CD4-positive, alpha-beta T cell treated with Interleukin-4 for 4 hours (primary cell): ENCODE data around the gene PSMD9.
"Not testable (repeated sequence)": the region's sequence is repeated elsewhere in the genome, so short reads cannot be mapped to it uniquely, and the experiment has no call there.

Source experiments
- DNase-seq: peaks from one replicate; pipeline ENCODE4 v3.0.0-alpha.2; 2020

The PSMD9 gene

DNA sequence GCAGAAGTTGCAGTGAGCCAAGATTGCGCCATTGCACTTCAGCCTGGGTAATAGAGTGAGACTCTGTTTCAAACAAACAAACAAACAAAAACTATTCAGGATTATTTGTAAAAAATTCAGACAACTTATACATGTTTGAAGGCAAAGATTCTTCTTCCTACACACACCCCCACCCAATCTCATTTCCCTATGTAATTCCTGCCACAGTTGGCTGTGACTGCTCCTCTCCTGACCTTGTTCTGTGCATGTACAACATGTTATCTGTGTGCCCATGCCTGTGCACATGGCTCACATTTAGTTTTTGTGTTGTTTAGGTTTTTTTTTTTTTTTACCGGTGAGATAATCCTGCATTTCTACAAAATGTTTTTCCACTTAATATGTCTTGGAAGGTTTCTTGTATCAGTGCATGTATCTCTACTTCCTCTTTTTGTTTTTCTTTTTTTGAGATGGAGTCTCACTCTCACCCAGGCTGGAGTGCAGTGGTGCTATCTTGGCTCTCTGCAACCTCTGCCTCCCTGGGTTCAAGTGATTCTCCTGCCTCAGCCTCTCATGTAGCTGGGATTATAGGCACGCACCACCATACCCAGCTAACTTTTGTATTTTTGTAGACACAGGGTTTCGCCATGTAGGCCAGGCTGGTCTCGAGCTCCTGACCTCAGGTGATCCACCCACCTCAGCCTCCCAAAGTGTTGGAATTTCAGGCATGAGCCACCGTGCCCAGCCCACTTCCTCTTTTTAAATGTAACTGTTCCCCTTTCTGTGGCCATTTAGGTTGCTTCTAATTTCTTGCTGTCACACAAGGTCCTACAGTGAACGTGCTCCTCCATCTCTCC, 38.5 kb downstream of the PSMD9 start:
- peak; percentile 6 for DNase-seq

DNA sequence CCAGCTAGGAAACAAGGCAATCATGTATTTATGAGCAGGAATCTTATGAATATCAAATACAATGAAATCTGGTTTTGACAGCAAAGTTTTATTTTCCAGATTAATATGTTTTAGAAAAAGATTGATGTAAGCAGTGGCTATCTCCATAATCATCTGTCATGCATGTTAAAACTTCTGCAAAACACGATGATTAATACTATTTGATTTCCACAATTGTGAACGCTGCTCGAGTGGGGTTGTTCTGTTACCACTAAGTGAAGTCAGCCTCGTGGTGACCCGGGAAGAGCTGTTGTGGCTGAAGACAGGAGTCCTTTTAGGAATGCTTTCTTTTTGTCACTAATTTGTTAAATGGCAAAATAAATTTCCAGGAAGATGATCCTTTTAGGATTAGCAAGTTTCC, 39.2 kb downstream of the PSMD9 start:
- DNase-seq = no peak

DNA sequence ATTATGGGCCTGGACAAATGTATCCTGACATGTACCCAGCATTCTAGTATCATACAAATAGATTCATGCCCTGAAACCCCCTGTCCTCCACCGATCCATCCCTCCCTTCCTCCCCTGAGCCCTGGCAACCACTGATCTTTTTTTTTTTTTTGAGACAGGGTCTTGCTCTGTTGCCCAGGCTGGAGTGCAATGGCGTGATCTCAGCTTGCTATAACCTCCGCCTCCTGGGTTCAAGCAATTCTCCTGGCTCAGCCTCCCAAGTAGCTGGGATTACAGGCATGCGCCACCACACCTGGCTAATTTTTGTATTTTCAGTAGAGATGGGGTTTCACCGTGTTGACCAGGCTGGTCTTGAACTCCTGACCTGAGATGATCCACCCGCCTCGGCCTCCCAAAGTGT, 41.0 kb downstream of the PSMD9 start:
- DNase-seq = not testable (repeated sequence)

DNA sequence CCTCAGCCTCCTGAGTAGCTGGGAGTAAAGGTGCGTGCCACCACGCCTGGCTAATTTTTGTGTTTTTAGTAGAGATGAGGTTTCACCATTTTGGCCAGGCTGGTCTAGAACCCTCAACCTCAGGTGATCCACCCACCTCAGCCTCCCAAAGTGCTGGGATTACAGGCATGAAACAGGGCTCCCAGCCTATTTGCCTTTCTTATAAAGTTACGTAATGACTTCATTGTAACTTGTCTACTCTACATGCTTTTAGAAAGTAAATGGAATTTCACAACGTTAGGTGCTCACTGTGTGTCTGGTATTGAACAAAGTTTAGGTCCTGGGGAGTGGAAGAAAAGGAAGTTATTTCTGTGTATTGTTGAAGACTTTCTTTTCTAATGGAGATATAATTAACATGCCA, 42.3 kb downstream of the PSMD9 start:
- no peak for DNase-seq

DNA sequence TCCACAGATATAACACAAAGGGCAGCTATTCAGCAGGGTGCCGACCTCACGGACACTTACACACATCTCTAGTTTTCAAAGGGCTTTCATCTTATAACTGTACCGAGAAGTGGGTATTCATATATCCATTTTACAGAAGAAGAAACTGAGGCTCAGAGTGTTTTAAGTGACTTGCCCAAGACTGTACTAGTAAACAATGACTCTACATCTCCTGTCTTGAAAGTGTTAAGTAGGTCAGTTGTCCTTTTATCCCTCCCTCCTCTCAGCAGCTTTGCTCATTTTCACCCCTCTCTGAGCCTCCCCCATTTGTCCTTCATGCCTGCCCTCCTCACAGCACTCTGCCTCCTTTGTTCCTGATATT, 43.6 kb downstream of the PSMD9 start:
- no peak for DNase-seq

DNA sequence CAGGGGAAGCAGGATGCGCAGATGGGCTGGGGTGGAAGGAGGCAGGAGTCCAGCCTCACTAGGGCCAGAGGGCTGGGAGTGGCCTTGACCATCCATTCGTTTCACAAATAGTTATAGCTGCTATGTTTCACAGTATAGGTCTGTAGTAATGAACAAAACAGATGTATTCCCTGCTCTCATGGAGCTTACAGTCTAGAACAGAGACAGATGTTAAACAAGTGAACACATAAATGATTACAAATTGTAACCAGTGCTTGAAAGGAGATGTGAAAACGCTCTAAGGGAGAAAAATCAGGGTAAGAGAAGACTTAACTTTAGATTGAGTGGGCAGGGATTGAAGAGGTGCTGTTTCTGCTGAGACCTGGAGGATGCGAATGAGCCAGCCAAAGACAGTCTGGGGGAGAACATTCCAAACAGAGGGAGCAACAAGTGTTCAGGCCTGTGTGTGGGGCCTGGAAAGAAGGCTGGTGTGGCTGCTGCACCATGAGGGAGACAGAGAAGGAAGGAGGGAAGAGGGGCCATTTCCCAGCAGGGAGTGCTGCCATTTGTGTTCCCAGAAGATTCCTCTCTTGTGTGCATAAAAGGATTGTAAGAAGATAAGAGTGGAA, 44.4 kb downstream of the PSMD9 start:
- no peak for DNase-seq

DNA sequence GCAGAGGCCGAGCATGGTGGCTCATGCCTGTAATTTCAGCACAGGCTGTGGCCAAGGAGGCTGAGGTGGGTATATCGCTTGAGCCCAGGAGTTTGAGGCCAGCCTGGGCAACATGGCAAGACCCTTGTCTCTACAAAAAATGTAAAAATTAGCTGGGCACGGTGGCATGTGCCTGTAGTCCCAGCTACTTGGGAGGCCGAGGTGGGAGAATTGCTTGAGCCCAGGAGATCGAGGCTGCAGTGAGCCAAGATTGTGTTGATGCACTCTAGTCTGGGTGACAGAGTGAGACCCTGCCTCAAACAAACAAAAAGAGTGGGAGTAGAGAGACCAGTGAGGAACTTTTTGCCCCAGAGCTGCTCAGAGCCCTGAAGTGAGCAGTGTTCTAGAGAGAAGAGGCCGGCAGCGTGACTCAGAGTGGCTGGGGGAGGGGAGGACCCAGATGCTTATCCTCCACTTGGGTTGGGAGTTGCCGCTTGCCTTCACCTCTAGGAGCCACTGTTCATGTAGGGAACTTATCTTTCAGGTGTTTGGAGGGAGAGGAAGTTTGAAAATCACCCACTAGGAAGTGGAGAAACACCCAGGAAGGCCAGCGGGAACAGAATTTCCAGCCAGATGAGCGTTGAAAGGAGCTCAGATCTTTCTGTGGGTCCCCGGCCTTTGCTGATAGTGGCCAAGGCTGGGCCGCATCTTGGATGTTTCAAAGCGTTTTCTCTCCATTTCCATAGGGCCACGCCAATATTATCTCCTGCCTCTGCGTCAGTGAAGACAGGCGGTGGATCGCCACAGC, 45.1 kb downstream of the PSMD9 start:
- DNase-seq = no peak

DNA sequence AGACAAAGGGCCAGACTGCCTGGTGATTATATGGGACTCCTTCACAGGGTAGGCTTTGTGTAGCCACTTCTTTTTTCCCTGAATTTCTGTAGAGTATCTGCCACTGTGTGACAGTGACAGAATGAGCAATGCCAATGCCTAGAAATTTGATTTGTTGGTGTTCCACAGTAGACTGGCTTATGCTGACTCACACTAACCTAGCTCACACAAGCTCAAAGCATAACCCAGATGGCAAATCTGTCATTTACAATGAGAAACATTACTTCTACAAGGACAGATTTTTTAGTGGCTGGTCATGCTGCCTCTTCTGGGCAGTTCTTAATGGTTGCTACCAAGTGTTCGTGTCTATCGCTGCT, 45.7 kb downstream of the PSMD9 start:
- no peak for DNase-seq

DNA sequence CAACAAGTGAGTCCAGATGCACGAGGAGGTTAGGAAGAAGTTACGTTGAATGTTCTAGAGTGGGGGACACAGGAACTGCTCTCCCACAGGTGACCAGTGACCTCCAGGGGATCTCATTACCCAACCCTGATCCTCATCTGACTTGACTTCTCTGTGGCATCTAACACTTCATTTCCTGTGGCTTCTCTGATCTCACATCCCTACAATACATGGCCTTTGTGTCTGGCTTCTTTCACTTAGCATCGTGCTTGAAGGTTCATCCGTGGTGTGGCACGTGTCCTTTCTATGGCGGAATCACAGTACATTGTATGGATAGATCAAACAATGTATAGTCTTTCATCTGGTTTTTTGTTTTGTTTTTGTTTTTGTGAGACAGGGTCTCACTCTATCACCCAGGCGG, 49.1 kb downstream of the PSMD9 start:
- DNase-seq = no peak

DNA sequence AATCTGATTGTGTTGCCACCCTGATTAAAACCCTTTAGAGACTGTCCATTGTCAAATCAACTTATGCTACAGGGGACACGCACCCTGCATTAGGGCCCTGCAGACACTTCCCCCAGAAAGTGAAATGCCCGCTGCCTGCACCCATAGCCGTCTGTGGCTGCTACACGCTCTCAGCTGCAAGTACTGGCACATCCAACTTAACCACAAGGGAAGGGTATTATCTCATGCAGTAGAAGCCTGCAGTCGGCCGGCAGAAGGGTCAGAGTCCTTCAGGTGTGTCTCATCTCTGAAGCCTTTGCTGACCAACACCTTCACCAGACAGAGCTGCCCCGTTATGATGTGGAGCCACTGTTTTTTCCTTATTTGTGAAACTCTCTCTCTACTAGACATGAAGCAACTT, 50.6 kb downstream of the PSMD9 start:
- DNase-seq = no peak

DNA sequence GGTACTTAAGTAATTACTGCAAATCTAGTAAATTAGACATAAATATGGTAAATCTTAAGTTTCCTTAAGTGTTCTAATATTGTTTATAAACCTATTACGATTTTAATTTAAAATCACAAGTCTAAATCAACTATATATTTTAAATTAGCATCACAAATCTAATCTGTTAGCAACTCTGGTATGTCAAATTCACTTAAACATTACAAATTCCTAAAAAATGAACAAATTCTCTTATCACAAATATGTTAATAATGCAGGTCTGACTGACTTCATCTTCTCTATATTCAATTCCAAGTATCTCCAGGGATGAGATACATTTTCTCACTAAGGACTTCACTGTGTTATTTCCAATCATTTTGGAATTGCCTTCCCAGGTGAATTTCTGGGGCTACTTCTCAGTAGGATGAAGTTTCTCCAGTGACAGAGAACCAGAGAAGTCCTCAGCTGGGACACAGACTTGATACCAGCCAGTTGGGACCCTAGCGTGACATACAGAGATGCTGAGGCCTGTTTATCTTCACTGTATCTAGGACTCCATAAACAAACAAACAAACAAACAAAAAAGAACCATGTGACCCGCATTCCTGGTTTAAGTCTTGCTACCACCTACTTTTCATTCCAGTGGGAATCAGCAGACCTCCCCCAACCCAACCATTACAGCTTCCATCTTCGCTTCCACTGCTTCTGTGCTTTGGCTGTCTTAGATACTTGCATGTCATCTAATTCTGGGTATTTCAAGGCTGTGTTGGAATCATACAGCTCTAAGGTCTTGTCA, 51.6 kb downstream of the PSMD9 start:
- no peak for DNase-seq

DNA sequence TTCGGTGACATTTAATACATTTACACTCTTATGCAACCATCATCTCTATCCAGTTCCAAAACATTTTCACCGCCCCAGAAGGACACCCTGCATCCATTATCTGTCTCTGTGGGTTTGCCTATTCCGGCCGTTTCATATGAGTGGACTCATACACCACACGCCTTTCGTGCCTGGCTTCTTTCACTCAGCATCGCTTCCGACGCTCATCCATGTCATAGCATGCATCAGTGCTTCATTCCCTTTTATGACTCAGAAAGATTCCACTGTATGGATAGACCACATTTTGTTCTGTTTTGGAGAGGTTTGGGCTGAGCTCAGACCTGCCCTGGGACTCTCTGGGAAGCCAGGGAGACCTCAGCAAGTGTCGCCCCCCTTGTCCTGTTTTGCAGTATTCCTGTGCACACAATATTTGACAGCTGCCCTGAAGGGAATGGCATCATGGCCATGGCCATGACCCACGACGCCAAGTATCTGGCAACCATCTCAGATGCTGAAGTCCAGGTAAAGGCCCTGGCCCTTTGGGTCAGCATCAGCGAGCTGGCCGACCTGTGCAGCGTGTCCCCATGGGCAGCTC, 53.6 kb downstream of the PSMD9 start:
- DNase-seq = no peak

DNA sequence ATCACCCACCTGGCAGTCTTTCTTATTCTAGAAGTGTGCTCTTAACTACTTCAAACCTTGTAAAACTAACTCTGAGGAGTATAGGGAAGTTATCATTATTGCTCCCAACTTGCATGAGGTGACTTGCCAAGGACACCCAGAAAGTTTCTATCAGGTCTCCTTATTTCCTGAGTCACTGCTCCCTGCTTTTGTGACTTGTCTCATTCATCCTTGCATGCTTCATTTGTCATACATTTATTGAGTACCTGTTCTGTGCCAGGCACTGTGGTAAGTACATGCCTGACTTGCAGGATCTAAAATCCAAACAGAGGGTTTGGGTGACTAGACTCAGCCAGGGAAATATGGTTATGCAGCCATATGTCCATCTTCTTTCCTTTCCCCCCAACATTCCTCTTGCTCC, 55.3 kb downstream of the PSMD9 start:
- DNase-seq = no peak

DNA sequence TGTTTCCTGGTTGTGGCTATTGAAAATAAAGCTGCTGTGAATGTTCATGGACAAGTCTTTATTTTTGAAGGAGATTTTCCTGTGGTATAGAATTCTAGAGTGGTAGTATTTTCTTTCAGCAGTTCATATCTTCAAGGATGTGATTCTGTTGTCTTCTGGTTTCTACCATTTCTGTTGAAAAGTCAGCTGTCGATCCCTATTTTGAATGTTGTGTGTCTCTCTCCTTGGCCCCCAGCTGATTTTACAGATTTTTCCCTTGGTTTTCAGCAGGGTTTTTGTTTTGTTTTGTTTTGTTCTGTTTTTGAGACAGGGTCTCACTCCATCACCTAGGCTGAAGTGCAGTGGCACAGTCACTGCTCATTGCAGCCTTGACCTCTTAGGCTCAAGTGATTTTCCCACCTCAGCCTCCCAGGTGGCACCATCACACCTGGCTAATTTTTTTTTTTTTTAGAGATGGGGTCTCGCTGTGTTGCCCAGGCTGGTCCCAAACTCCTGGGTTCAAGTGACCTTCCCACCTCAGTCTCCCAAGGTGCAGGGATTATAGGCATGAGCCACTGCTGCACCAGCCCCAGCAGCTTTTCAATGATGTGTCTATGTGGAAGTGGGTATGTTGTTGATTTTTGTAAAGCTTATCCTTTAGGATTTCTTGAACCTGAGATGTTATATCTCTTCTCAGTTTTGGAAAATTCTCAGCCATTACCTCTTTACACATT, 57.9 kb downstream of the PSMD9 start:
- DNase-seq = no peak

DNA sequence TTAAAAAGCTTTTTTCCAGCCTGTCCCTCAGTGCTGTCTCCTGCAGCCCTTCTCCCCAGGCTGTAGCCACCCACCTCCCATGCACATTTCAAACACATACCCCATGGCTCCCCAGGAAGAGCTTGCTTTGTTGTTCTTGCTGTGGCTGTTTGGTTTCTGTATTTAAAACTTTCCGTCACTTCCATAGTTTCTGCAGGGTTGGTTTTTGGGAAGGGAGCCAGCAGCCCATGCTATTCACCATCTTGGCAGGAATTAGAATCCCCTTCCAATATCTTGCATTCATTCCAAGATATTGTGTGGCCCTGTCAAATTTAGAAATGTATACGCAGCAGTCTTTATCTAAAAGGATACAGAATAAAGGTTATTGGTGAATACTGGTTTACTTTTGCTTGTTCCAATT, 59.4 kb downstream of the PSMD9 start:
- DNase-seq = no peak

DNA sequence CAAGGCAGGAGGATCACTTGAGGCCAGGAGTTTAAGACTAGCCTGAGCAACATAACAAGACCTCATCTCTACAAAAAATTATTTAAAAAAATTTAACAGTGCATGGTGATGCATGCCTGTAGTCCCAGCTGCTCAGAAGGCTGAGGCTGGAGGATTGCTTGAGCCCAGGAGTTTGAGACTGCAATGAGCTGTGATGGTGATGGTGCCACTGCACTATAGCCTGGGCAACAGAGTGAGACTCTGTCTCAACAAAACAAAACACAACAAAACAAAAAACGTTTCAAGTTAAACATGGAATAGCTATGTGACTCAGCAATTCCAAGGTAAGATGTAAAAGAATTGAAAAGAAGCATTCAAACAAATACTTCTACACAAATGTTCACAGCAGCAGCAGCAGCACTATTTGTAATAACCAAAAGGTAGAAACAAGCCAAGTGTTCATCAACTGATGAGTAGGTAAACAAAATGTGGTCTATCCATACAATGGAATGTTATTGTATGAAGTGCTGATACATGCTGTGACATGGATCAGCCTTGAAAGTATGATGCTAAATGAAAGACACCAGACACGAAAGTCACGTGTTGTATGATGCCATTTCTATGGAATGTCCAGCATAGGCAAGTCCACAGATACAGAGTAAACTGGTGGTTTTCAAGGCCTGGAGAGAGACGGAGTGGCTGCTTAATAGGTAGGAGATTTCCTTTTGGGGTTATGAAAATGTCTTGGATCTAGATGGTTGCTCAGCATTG, 61.2 kb downstream of the PSMD9 start:
- no peak for DNase-seq

DNA sequence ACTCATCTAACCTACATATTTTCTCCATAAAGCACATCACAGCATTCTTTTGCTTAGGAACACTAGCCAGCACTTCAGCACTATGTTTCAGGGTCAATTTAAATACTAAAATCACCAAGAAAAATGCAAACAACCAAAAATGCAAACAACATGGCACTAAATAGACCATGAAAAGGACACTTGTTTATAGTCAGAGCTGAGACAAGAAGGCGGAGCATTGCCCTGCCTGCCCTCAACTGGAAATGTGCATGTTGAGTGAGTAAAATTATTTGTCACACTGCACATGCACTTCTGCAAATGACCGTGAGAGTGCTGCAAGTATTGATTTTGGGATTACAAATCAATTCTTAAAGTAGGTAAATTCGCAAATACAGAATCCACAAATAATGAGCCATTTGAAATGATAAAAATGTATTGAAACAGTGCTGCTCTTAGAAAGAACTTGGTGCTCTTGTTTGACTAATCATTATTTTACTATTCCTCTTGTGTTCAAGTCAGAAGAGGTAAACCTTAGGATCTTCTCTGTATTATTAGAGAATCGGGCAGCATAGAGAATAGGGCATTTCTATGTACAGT, 64.6 kb downstream of the PSMD9 start:
- DNase-seq = no peak

DNA sequence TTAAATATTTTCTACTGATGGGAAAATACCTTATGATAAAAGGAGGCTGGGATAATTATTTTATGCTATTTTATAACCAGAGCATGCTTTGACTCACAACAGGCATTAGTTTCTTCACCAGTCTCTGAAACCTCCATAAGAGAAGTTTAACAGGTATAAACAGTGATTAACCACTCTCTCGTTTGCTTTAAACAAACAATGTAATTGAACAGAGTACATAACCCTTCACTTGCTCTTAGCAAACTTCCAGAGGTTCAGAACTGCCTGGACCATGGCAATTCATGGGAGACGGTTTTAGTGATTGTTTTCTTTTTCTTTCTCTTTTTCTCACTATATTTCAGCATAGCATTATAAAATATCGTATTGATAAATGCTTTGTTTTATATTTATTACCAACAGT, 65.1 kb downstream of the PSMD9 start:
- DNase-seq = no peak

DNA sequence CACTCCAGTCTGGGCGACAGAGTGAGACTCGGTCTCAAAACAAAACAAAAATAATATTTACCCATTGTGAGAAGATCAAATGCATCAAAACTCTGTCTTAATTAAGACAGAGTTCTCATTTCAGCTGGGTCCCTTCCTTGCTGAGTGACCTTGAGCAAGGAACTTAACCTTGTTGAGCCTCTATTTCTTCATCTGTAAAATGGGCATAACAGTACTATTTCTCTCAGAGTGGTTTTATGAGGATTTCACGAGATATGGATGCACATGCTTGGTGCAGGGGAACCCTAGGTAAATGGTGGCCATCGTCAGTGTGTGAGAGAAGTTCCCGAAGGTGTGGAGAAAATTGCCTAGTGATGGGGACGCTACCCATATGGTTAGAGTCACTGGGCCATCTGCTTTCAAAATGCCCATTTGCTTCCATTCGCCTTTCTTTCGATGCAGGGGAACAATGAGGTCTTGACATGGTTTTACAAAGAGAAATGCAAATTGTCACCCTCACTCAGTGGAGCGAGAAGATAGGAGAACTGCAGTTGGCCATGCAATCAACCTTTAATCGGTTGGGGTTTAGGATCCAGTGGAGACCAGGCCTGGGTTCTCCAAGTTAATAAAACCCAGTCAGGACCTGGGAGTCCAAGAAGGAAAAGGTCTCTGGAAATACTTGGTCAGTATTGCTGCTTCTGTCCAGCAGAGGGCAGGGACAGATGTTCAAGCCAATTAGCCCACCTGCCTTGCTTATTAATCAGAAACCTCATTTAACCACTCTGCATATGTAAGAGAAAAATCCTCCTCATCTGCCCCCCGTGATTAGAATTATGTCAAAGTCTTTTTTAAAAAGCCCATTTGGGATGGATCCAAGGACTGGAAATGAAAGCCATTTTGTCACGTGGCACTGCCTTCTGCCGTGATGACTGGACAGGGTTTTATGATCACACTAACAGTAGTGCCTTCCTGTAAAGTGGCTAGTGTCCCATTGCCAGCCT, 67.0 kb downstream of the PSMD9 start:
- DNase-seq = no peak
